PC-3 (cell line): ENCODE measurements around the gene ASB10. TPM values are rescaled to one million over a fixed set of nuclear protein-coding genes. Genes with fewer than 3 reads are reported as not detected.
A peak's percentile ranks its signal among the peaks of the same experiment; 100 is the strongest.

Source experiments
- ATAC-seq: fragments of 200-7000 bp; cut with Tn5 transposase; 2 replicates; pipeline ENCODE4 v1.9.1; 2020; ENCODE audit warnings: mild to moderate bottlenecking, moderate library complexity
- BruUV-seq: library from RNA; stranded (reverse); fragments of 400-500 nt; replicated peaks from 2 replicates; lab custom pipeline; 2021; lab: Mats Ljungman, UMichigan
- CTCF ChIA-PET: fragments of 300-600 bp; sonication (Branson Sonifier 250); formaldehyde crosslinking; loops from one replicate; lab custom pipeline; 2022; ENCODE audit warnings: antibody characterized with exemption; lab: Charles Lee
- POLR2A ChIA-PET: fragments of 300-600 bp; sonication (Branson Sonifier 250); formaldehyde crosslinking; loops from one replicate; lab custom pipeline; 2022; ENCODE audit warnings: antibody characterized with exemption; ENCODE audit not compliant: unreplicated experiment; lab: Charles Lee
- DNase-seq: peaks from one replicate; pipeline ENCODE4 v3.0.0-alpha.2; 2015
- H2AFZ ChIP-seq: fragments of 300-600 bp; sonication (generic); 2 replicates; pipeline ENCODE4 v1.6.0; 2016; ENCODE audit warnings: antibody characterized with exemption, low read length
- H3F3A ChIP-seq: fragments of 300-600 bp; sonication (generic); one replicate; pipeline ENCODE4 v1.6.0; 2017; ENCODE audit warnings: antibody characterized with exemption, low read length, control low read depth, mild to moderate bottlenecking; ENCODE audit not compliant: unreplicated experiment
- H3K27ac ChIP-seq: fragments of 300-600 bp; sonication (generic); 2 replicates; pipeline ENCODE4 v1.5.1; 2016; ENCODE audit warnings: mild to moderate bottlenecking, low read length
- H3K27me3 ChIP-seq: fragments of 300-600 bp; sonication (generic); 2 replicates; pipeline ENCODE4 v1.6.1; 2016; ENCODE audit warnings: low read length, mixed read lengths
- H3K36me3 ChIP-seq: fragments of 300-600 bp; sonication (generic); 2 replicates; pipeline ENCODE4 v1.6.1; 2016; ENCODE audit warnings: low read depth, mixed run types, low read length, mixed read lengths
- H3K4me1 ChIP-seq: fragments of 300-600 bp; sonication (generic); 2 replicates; pipeline ENCODE4 v1.5.1; 2016; ENCODE audit warnings: low read length; ENCODE audit not compliant: insufficient read depth
- H3K4me2 ChIP-seq: fragments of 300-600 bp; sonication (generic); 2 replicates; pipeline ENCODE4 v1.6.0; 2016; ENCODE audit warnings: low read length
- H3K4me3 ChIP-seq: fragments of 300-600 bp; sonication (generic); 2 replicates; pipeline ENCODE4 v1.5.1; 2016; ENCODE audit warnings: mild to moderate bottlenecking, low read length, mixed read lengths
- H3K79me2 ChIP-seq: fragments of 300-600 bp; sonication (generic); 2 replicates; pipeline ENCODE4 v1.6.1; 2017; ENCODE audit warnings: low read length, mixed read lengths
- H3K9ac ChIP-seq: fragments of 300-600 bp; sonication (generic); 2 replicates; pipeline ENCODE4 v1.6.0; 2016; ENCODE audit warnings: mild to moderate bottlenecking, low read length
- H3K9me2 ChIP-seq: fragments of 300-600 bp; sonication (generic); replicated peaks from 2 replicates; pipeline ENCODE4 v1.6.1; 2016; ENCODE audit warnings: mixed run types, low read length, mixed read lengths
- H3K9me3 ChIP-seq: fragments of 300-600 bp; sonication (generic); 2 replicates; pipeline ENCODE4 v1.6.1; 2016; ENCODE audit warnings: low read length, mixed read lengths
- H4K20me1 ChIP-seq: fragments of 300-600 bp; sonication (generic); 2 replicates; pipeline ENCODE4 v1.6.1; 2016; ENCODE audit warnings: low read length, mixed read lengths
- CTCF ChIP-seq: fragments of 300-600 bp; sonication (generic); conservative IDR thresholded peaks from 2 replicates; pipeline ENCODE4 v1.5.1; 2017; ENCODE audit warnings: antibody characterized with exemption, low read depth, mild to moderate bottlenecking, low read length
- EZH2 ChIP-seq: fragments of 300-600 bp; sonication (generic); IDR thresholded peaks from one replicate; pipeline ENCODE4 v1.6.1; 2017; ENCODE audit warnings: antibody characterized with exemption, mild to moderate bottlenecking, low read length; ENCODE audit not compliant: unreplicated experiment
- EZH2phosphoT487 ChIP-seq: fragments of 300-600 bp; sonication (generic); IDR thresholded peaks from 2 replicates; pipeline ENCODE4 v1.6.1; 2018; ENCODE audit warnings: mild to moderate bottlenecking, antibody characterized with exemption, low read length, borderline replicate concordance
- intact Hi-C: fragments of 100-400 bp; cut with micrococcal nuclease; formaldehyde crosslinking; loops from 2 replicates; pipeline ENCODE4 v1.9.0; 2023
- total RNA-seq: library from RNA; depleted of rRNA; stranded (reverse); fragments of >200 nt; gene quantifications from 2 replicates; pipeline ENCODE4 v1.2.3, GENCODE V29; 2014

ASB10 gene
- total RNA-seq, 1 experiment from 2014 or later = not detected

GRCh38 chr7:151179287-151179860, 7.7 kb downstream of the ASB10 start:
- ATAC-seq = peak; percentile 16; the same call in 1 of the 2 replicates
- Histone ChIP-seq H3K4me3 (no peak overlapping the region), H3K27me3 (peaks cover 18% of the 10 kb centered on the region; the same call in 1 of the 2 replicates), H3K4me1 (no peaks in the 10 kb centered on the region), H3F3A (no peaks in the 10 kb centered on the region), H4K20me1 (no peaks in the 10 kb centered on the region), H3K79me2 (no peaks in the 10 kb centered on the region), H3K9me2 (no peaks in the 10 kb centered on the region), H2AFZ (no peak overlapping the region), H3K9ac (no peak overlapping the region), H3K4me2 (no peak overlapping the region), H3K9me3 (no peaks in the 10 kb centered on the region), H3K27ac (no peak overlapping the region), H3K36me3 (no peaks in the 10 kb centered on the region)
- POLR2A ChIA-PET = no interaction called here
- BruUV-seq = no TSS peak
- CTCF ChIA-PET = no interaction called here
- intact Hi-C loops = no loop called here
- DNase-seq = no peak
- TF ChIP-seq EZH2 = no peak
- TF ChIP-seq CTCF = no peak
- TF ChIP-seq EZH2phosphoT487 = no peak

GRCh38 chr7:151178831-151179230, 8.2 kb downstream of the ASB10 start:
- Histone ChIP-seq H3K9me3 (no peaks in the 10 kb centered on the region), H3K79me2 (no peaks in the 10 kb centered on the region), H4K20me1 (no peaks in the 10 kb centered on the region), H3K27me3 (peaks cover 18% of the 10 kb centered on the region; the same call in 1 of the 2 replicates), H3K27ac (no peak overlapping the region), H3K9me2 (no peaks in the 10 kb centered on the region), H2AFZ (no peak overlapping the region), H3K36me3 (no peaks in the 10 kb centered on the region), H3F3A (no peaks in the 10 kb centered on the region), H3K4me3 (no peak overlapping the region), H3K4me1 (no peaks in the 10 kb centered on the region), H3K9ac (no peak overlapping the region), H3K4me2 (no peak overlapping the region)
- ChIA-PET CTCF (no interaction called here), POLR2A (no interaction called here)
- intact Hi-C loops = no loop called here
- DNase-seq (no peak), ATAC-seq (0 out of 2 replicates have a peak, but pooled peaks have one; percentile 9)
- BruUV-seq = no TSS peak
- TF ChIP-seq CTCF (no peak), EZH2 (no peak), EZH2phosphoT487 (no peak)

DNA sequence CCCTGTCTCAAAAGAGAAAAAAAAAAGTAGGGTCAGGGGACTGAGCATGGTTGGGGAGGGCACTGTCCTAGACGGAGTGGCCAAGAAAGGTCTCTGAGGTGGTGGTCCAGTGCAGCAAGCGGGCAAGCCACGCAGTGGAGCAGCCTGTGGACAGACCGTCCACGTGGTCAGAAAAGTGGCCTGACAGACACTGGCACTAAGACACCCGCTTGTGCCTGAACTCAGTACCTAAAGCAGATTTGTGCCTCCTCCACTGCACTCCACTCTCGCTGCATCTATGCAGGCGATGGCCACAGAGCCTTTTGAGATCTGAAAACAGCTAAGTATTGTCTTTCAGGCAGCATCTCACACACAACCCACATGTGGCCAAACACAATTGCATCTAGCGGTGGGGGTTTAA, 8.8 kb downstream of the ASB10 start:
- H3K9me2 ChIP-seq = no peaks in the 10 kb centered on the region
- H3K9me3 ChIP-seq = no peaks in the 10 kb centered on the region
- H3K4me2 ChIP-seq = no peak overlapping the region
- H3K4me1 ChIP-seq = no peaks in the 10 kb centered on the region
- no peak overlapping the region for H3K4me3 ChIP-seq
- ChIA-PET CTCF (no interaction called here), POLR2A (no interaction called here)
- no peak overlapping the region for H2AFZ ChIP-seq
- intact Hi-C loops = no loop called here
- H3K27ac ChIP-seq = no peak overlapping the region
- H4K20me1 ChIP-seq = no peaks in the 10 kb centered on the region
- TF ChIP-seq EZH2 = no peak
- TF ChIP-seq EZH2phosphoT487 = no peak
- no peak for TF ChIP-seq CTCF
- H3K9ac ChIP-seq = no peak overlapping the region
- H3F3A ChIP-seq = no peaks in the 10 kb centered on the region
- ATAC-seq (no peak), DNase-seq (no peak)
- no peaks in the 10 kb centered on the region for H3K36me3 ChIP-seq
- peaks cover 22% of the 10 kb centered on the region; the same call in 1 of the 2 replicates for H3K27me3 ChIP-seq
- H3K79me2 ChIP-seq = no peaks in the 10 kb centered on the region
- BruUV-seq = no TSS peak
